Measurements from ENCODE around the gene LDHD.

DNA sequence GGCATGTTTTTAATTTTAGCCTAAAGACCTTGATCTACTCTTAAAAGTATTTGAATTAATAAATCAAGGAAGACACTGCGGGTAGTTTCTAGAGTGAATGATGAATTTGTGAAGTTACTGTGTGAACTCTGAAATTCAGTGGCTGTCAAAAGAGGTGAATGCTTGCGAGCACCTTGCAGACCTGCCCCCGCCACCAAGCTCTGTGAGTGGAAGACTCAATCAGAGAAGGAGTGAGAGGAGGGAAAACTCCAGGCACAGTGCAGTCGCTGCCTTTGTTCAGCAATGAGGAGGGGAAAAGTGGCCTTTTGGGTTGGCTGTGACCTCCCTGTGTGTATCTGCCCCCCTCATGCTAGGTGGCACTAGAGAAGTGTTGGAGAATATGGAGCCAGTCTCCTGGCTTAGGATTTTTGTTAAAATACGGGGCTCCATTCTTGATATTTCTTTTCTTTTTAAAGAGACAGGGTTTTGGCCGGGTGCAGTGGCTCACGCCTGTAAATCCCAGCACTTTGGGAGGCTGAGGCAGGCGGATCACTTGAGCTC lies 53.0 kb downstream of the LDHD start:
- TF ChIP-seq CEBPB (IDR thresholded peaks at IDR 0.05) (no peak), FOSL2 (IDR thresholded peaks at IDR 0.05) (no peak), FOSL2 (CRISPR knock-in tag; IDR thresholded peaks at IDR 0.05) (no peak), CHD2 (IDR thresholded peaks at IDR 0.05; ENCODE audit: low read length, partially characterized antibody) (no peak), POLR2A (IDR thresholded peaks at IDR 0.05; ENCODE audit: low read length) (no peak), JUNB (IDR thresholded peaks at IDR 0.05) (no peak), TP53 (CRISPR knock-in tag; IDR thresholded peaks at IDR 0.05) (no peak), RNF2 (IDR thresholded peaks at IDR 0.05; ENCODE audit: borderline replicate concordance, low read depth) (no peak), RAD21 (conservative IDR thresholded peaks at IDR 0.05 in 1 of 2, IDR thresholded peaks at IDR 0.05 in 1 of 2) (no peak), ZC3H11A (IDR thresholded peaks at IDR 0.05) (no peak), RCOR1 (IDR thresholded peaks at IDR 0.05; ENCODE audit: low read depth, low read length) (no peak)
- TF ChIP-seq, protein P1, sequence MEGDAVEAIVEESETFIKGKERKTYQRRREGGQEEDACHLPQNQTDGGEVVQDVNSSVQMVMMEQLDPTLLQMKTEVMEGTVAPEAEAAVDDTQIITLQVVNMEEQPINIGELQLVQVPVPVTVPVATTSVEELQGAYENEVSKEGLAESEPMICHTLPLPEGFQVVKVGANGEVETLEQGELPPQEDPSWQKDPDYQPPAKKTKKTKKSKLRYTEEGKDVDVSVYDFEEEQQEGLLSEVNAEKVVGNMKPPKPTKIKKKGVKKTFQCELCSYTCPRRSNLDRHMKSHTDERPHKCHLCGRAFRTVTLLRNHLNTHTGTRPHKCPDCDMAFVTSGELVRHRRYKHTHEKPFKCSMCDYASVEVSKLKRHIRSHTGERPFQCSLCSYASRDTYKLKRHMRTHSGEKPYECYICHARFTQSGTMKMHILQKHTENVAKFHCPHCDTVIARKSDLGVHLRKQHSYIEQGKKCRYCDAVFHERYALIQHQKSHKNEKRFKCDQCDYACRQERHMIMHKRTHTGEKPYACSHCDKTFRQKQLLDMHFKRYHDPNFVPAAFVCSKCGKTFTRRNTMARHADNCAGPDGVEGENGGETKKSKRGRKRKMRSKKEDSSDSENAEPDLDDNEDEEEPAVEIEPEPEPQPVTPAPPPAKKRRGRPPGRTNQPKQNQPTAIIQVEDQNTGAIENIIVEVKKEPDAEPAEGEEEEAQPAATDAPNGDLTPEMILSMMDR (IDR thresholded peaks at IDR 0.05), result no peak
- TF ChIP-seq, protein P2, sequence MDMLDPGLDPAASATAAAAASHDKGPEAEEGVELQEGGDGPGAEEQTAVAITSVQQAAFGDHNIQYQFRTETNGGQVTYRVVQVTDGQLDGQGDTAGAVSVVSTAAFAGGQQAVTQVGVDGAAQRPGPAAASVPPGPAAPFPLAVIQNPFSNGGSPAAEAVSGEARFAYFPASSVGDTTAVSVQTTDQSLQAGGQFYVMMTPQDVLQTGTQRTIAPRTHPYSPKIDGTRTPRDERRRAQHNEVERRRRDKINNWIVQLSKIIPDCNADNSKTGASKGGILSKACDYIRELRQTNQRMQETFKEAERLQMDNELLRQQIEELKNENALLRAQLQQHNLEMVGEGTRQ (IDR thresholded peaks at IDR 0.05), result no peak
